ENCODE results near the gene IKZF3. TPM values are rescaled to one million over a fixed set of nuclear protein-coding genes. Genes with fewer than 3 reads are reported as not detected.

IKZF3 gene
- polyA plus RNA-seq, 1 donor (not counting 4 experiments of a cell fraction or from before 2014, with no cell fraction given): not detected

GRCh38 chr17:39820541-39820940 is 43.6 kb downstream of the IKZF3 start:
- no peak overlapping the region for H3K9ac ChIP-seq (ENCODE audit: control insufficient read depth, extremely low read depth, insufficient read depth, low read length)
- H3K27me3 ChIP-seq (ENCODE audit: control insufficient read depth, extremely low read depth, insufficient read depth, low read length): no peaks in the 10 kb centered on the region
- FAIRE-seq (no peak), DNase-seq (ENCODE audit: low read depth, low spot score) (no peak)
- no peak overlapping the region for H3K27ac ChIP-seq (ENCODE audit: control insufficient read depth, insufficient read depth, low read length)
- H3K9me1 ChIP-seq (ENCODE audit: control insufficient read depth, extremely low read depth, insufficient read depth, low read length): no peaks in the 10 kb centered on the region
- dilution Hi-C loops (cut with MboI; ENCODE audit: extremely low pct_ligation_motif_present, low sequenced_read_pairs): no loop called here
- peaks cover 17% of the 10 kb centered on the region for H3K4me1 ChIP-seq (ENCODE audit: control insufficient read depth, extremely low read depth, insufficient read depth, low read length)
- peaks cover 7% of the 10 kb centered on the region for H3K9me3 ChIP-seq (ENCODE audit: control insufficient read depth, low read depth, low read length)
- H3K79me2 ChIP-seq (ENCODE audit: control insufficient read depth, insufficient read depth, low read length): no peaks in the 10 kb centered on the region
- H3K36me3 ChIP-seq (ENCODE audit: control insufficient read depth in 2 of 2, extremely low read depth in 1 of 2, insufficient read depth in 2 of 2, low read length in 2 of 2): no peaks in the 10 kb centered on the region
- H3K4me3 ChIP-seq (ENCODE audit: control insufficient read depth in 2 of 3, extremely low read depth in 1 of 3, insufficient read depth in 2 of 3, low read depth in 1 of 3, low read length in 3 of 3): no peak overlapping the region
- peak overlapping the region; percentile 19 for H2AFZ ChIP-seq (ENCODE audit: control insufficient read depth, low read length)
- H4K20me1 ChIP-seq (ENCODE audit: control insufficient read depth, extremely low read depth, insufficient read depth, low read length): no peaks in the 10 kb centered on the region
- TF ChIP-seq CTCF (optimal IDR thresholded peaks at IDR 0.05 in 1 of 3, IDR thresholded peaks at IDR 0.05 in 1 of 3, conservative IDR thresholded peaks at IDR 0.05 in 1 of 3; ENCODE audit: extremely low read depth in 1 of 3, insufficient read depth in 2 of 3, low read length in 3 of 3): peak in 1 of 3 experiments; percentile 22
- no peak for TF ChIP-seq EZH2 (IDR thresholded peaks at IDR 0.05; ENCODE audit: low read length)
- no peak overlapping the region for H3K4me2 ChIP-seq (ENCODE audit: control insufficient read depth, extremely low read depth, insufficient read depth, low read depth, low read length)

- Histone ChIP-seq H3K27ac (ENCODE audit: control insufficient read depth, insufficient read depth, low read length) (no peak overlapping the region), H2AFZ (ENCODE audit: control insufficient read depth, low read length) (no peak overlapping the region), H3K4me1 (ENCODE audit: control insufficient read depth, extremely low read depth, insufficient read depth, low read length) (peaks cover 17% of the 10 kb centered on the region), H3K4me2 (ENCODE audit: control insufficient read depth, extremely low read depth, insufficient read depth, low read depth, low read length) (peak overlapping the region; percentile 23), H3K27me3 (ENCODE audit: control insufficient read depth, extremely low read depth, insufficient read depth, low read length) (no peaks in the 10 kb centered on the region), H3K9ac (ENCODE audit: control insufficient read depth, extremely low read depth, insufficient read depth, low read length) (no peak overlapping the region), H3K79me2 (ENCODE audit: control insufficient read depth, insufficient read depth, low read length) (no peaks in the 10 kb centered on the region), H3K36me3 (ENCODE audit: control insufficient read depth in 2 of 2, extremely low read depth in 1 of 2, insufficient read depth in 2 of 2, low read length in 2 of 2) (no peaks in the 10 kb centered on the region), H3K9me3 (ENCODE audit: control insufficient read depth, low read depth, low read length) (peaks cover 2% of the 10 kb centered on the region), H3K9me1 (ENCODE audit: control insufficient read depth, extremely low read depth, insufficient read depth, low read length) (no peaks in the 10 kb centered on the region), H4K20me1 (ENCODE audit: control insufficient read depth, extremely low read depth, insufficient read depth, low read length) (no peaks in the 10 kb centered on the region), H3K4me3 (ENCODE audit: control insufficient read depth in 2 of 3, extremely low read depth in 1 of 3, insufficient read depth in 2 of 3, low read depth in 1 of 3, low read length in 3 of 3) (no peak overlapping the region)
- no peak for DNase-seq (ENCODE audit: low read depth, low spot score)
- FAIRE-seq: no peak
- no peak for TF ChIP-seq EZH2 (IDR thresholded peaks at IDR 0.05; ENCODE audit: low read length)
- no peak for TF ChIP-seq CTCF (optimal IDR thresholded peaks at IDR 0.05 in 1 of 3, IDR thresholded peaks at IDR 0.05 in 1 of 3, conservative IDR thresholded peaks at IDR 0.05 in 1 of 3; ENCODE audit: extremely low read depth in 1 of 3, insufficient read depth in 2 of 3, low read length in 3 of 3)
- dilution Hi-C loops (cut with MboI; ENCODE audit: extremely low pct_ligation_motif_present, low sequenced_read_pairs): no loop called here
Measured at GRCh38 chr17:39818358-39819000, 45.6 kb downstream of the IKZF3 start.

Measured in keratinocyte (primary cell).